ENCODE measurements around the gene OXCT1.

The OXCT1 gene

GRCh38 chr5:41869724-41870626 is at the start of gene OXCT1:
TSS of gene OXCT1 (minus strand) at chr5:41870425. CDS start at chr5:41870358, 67 bp downstream.
- DNase-seq (ENCODE audit: low spot score), result peak; percentile 92

GRCh38 chr5:41918105-41918504 is 47.9 kb upstream of the OXCT1 start:
- DNase-seq (ENCODE audit: low spot score), result no peak

- no peak for DNase-seq (ENCODE audit: low spot score)
Measured at GRCh38 chr5:41908374-41909079, 38.3 kb upstream of the OXCT1 start.

- DNase-seq (ENCODE audit: low spot score), result no peak
Measured at GRCh38 chr5:41906151-41906550, 35.9 kb upstream of the OXCT1 start.

GRCh38 chr5:41903892-41904799 is 33.9 kb upstream of the OXCT1 start, which contains the start of gene RIMOC1:
TSS of gene RIMOC1 (plus strand) at chr5:41904344. CDS start at chr5:41904368, 24 bp downstream.
- peak; percentile 98 for DNase-seq (ENCODE audit: low spot score)

GRCh38 chr5:41903382-41903891 is 33.2 kb upstream of the OXCT1 start:
- DNase-seq (ENCODE audit: low spot score), result no peak

GRCh38 chr5:41896230-41896629 is 26.0 kb upstream of the OXCT1 start:
- no peak for DNase-seq (ENCODE audit: low spot score)

- no peak for DNase-seq (ENCODE audit: low spot score)
Measured at GRCh38 chr5:41893074-41893851, 23.0 kb upstream of the OXCT1 start.

- DNase-seq (ENCODE audit: low spot score), result no peak
Measured at GRCh38 chr5:41892031-41892430, 21.8 kb upstream of the OXCT1 start.

GRCh38 chr5:41891066-41891707 is 21.0 kb upstream of the OXCT1 start:
- DNase-seq (ENCODE audit: low spot score), result no peak

GRCh38 chr5:41885286-41885685 is 15.1 kb upstream of the OXCT1 start:
- no peak for DNase-seq (ENCODE audit: low spot score)

GRCh38 chr5:41883936-41884335 is 13.7 kb upstream of the OXCT1 start:
- DNase-seq (ENCODE audit: low spot score), result no peak

GRCh38 chr5:41883243-41883642 is 13.0 kb upstream of the OXCT1 start:
- no peak for DNase-seq (ENCODE audit: low spot score)

GRCh38 chr5:41882765-41883164 is 12.5 kb upstream of the OXCT1 start:
- DNase-seq (ENCODE audit: low spot score), result no peak

GRCh38 chr5:41878643-41879478 is 8.6 kb upstream of the OXCT1 start:
- no peak for DNase-seq (ENCODE audit: low spot score)

GRCh38 chr5:41878173-41878572 is 7.9 kb upstream of the OXCT1 start:
- no peak for DNase-seq (ENCODE audit: low spot score)

GRCh38 chr5:41877408-41877807 is 7.2 kb upstream of the OXCT1 start:
- no peak for DNase-seq (ENCODE audit: low spot score)

- DNase-seq (ENCODE audit: low spot score), result no peak
Measured at GRCh38 chr5:41876678-41877077, 6.5 kb upstream of the OXCT1 start.

- no peak for DNase-seq (ENCODE audit: low spot score)
Measured at GRCh38 chr5:41875121-41875520, 4.9 kb upstream of the OXCT1 start.
